ENCODE data around the gene SNX14. TPM values are rescaled to one million over a fixed set of nuclear protein-coding genes. Genes with fewer than 3 reads are reported as not detected.

SNX14 gene, protein sequence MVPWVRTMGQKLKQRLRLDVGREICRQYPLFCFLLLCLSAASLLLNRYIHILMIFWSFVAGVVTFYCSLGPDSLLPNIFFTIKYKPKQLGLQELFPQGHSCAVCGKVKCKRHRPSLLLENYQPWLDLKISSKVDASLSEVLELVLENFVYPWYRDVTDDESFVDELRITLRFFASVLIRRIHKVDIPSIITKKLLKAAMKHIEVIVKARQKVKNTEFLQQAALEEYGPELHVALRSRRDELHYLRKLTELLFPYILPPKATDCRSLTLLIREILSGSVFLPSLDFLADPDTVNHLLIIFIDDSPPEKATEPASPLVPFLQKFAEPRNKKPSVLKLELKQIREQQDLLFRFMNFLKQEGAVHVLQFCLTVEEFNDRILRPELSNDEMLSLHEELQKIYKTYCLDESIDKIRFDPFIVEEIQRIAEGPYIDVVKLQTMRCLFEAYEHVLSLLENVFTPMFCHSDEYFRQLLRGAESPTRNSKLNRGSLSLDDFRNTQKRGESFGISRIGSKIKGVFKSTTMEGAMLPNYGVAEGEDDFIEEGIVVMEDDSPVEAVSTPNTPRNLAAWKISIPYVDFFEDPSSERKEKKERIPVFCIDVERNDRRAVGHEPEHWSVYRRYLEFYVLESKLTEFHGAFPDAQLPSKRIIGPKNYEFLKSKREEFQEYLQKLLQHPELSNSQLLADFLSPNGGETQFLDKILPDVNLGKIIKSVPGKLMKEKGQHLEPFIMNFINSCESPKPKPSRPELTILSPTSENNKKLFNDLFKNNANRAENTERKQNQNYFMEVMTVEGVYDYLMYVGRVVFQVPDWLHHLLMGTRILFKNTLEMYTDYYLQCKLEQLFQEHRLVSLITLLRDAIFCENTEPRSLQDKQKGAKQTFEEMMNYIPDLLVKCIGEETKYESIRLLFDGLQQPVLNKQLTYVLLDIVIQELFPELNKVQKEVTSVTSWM
- 99.9 and 108 TPM in 2 replicates for total RNA-seq

DNA sequence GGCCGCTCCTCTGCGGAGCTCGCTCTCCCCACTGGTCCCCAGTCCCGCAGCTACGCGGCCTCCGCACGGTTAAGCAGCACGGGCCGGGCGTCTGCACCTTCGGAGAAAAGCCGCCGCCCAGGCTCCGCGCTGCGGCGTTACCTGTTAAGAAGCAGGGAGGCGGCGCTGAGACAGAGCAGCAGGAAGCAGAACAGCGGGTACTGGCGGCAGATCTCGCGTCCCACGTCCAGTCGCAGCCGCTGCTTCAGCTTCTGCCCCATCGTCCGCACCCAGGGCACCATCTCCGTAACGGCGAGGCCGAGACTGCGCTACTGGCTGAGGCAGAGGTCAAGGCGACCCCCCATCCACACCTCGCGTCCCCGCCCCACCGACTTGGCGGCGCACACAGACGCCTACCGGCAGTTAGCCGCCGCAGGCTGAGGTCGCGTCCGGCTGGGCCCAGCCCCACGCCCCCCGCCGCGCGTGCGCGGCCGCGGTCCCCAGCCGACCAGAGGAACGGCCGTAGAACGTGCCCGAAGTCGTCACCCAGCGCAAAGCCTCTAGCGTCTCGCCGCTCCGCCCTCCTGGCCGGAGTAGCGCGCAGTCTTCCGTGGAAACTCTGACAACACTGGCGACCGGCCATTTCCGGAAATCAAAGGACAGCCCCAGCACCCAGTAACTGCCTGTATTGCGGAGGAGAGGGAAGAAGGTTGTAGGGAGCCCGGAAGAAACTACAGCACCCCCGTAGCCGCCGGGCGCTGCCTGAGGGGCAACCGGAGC, at the start of gene SNX14:
Gene SNX14 (minus strand): TSS at position 421 of the 759 bp plus-strand sequence. CDS start 140 bp downstream, at position 281.

DNA sequence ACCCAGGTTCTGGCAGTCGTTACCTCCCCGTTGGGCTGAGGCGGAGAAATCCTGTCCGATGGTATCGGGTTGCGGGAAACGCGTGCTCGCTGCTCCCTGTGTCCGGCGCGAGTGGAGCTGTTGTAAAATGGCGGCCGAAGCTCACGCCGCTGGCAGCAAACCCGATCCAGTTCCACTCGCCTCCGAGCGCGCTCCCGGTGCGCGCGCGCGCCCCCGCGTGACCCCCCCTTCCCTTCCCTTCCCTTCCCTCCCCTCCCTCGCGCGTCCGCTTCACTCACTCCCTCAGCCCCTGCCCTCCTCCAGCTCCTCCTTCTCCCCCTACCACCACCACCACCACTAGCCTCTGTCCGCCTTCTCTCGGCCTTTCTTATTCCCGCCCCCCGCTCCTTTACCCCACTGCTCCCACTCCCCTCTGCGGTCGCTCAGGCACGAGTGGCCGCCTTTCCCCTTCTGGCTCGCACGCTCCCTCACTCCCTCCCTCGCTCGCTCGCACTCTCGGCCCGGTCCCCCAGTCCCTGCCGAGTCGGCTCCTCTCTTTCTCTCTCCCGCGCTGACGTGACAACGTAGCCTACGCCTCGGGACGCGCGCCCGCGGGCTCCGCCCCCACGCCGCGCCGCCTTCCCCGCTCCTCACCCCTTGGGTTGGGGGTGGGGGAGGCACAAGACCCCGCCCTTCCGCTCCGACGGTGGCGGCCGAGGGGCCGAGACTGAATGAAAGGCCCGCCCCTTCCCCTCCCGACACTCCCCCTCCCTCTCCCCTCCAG, 49.3 kb upstream of the SNX14 start, which contains the start of gene SYNCRIP:
Gene SYNCRIP (minus strand): TSS at position 113 of the 763 bp plus-strand sequence. CDS start 1,447 bp downstream, outside the sequence.

Other genes starting within 250 kb of the SNX14 start
- gene NT5E, start 143.8 kb downstream of the SNX14 start, total RNA-seq: 580 and 924 TPM in 2 replicates
- 58.4 and 81.7 TPM in 2 replicates for gene SYNCRIP, start 49.0 kb upstream of the SNX14 start, total RNA-seq

Data from subcutaneous preadipocyte (primary cell).